Activated CD4-positive, alpha-beta T cell treated with anti-CD3 and anti-CD28 coated beads, Interleukin-2, amount 50 U/mL, for 48 hours (primary cell): ENCODE results near the gene PGF.

ENCODE experiments used
- DNase-seq, 2 experiments: peaks; one replicate each; pipeline ENCODE4 v3.0.0-alpha.2; 2020

The PGF gene

GRCh38 chr14:74977901-74978385, 22.5 kb upstream of the PGF start:
- no peak for DNase-seq

GRCh38 chr14:74977164-74977900, 21.9 kb upstream of the PGF start:
- no peak for DNase-seq

GRCh38 chr14:74976264-74977113, 21.1 kb upstream of the PGF start:
- no peak for DNase-seq

DNA sequence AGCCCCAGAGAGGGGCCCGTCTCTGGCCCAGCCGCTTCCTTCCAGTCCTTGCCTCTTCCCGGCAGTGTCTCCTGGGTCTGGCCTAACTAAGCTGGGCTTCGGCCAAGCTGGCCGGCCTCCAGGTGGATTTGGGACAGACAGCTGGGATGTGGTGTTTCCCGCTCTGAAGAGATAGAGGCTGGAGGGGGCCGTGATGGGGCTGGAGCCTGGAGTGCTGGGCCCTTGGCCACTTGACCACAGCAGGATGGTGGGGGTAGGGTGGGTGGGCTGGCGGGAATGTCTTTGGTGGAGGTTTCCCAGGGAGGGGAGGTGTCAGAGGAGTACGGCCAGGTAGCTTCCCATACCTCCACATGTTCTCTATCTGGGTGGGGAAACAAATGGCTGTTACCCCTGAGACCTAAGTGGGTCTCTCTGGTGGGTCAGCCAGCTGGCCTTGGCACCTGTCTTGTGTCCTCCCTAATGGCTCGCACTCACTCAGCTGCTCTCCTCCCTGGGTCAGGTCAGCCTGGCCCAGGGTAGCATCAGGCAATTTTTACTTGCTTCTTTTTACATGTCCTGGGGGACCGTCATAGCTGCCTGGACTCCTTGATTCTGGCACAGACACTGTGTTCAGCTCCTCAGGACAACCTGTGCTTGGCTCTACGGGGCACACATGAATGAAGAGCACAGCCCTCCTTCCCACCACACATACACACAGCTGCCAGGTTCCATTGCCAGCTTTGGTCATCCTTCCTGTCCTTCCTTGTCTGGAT, 19.8 kb upstream of the PGF start:
- no peak for DNase-seq

DNA sequence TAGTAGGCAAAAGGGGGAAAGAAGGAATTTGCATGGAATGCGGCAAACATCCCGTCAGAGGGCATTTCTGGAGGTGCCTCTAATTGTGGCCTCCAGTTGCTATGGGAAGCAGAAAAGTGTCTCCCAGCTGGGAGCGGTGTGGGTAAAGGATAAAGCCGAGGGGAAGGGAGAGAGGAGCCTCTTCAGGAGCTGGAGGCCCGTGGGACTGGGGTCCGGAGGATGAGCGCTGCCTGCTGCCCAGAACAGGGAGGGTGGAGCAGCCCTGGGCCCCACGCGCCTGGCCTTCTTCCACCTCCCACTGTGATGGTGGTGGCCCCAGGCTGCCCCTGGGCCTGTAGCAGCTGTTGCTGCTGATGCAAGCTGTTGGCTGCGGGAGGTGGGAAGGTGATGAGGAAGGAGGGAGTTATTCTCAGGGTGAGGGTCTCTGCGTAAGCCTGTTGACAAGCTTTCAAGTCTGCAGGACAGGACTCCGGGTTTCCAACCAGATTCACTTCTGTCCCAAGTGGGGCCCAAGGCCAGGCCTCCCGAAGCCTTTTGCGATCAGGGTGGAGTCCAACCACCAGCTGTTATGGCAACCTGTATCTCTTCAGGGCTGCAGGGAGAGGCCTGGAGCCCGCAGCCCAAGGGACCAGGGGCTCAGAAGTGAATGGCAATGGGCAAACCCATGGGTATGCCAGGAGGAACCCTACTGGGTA, 19.1 kb upstream of the PGF start:
- DNase-seq = no peak

DNA sequence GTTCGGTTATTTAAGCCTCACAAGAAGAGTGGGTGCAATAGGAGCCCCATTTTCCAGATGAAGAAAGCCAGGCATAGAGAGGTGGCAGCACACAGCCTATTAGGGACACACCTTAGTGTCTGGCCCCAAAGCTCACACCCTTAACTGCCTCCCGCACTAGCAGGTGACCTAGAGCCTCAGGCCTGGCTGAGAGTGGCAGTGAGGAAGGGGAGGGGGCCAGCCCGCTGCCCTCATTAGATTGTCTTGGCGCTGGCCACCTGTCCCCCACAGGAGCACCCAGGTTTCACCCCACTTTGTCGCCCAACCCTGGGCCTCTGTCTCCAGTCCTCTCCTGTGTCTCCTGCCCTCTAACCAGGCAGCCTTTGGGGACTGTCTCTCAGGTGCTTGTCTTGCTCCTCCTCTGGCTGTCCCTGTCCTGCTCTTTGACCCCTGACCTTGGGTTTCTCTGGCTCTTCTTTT, 18.5 kb upstream of the PGF start:
- no peak for DNase-seq

- DNase-seq = peak; percentile 19 to 29
Observed at GRCh38 chr14:74973003-74973653, 17.7 kb upstream of the PGF start.

DNA sequence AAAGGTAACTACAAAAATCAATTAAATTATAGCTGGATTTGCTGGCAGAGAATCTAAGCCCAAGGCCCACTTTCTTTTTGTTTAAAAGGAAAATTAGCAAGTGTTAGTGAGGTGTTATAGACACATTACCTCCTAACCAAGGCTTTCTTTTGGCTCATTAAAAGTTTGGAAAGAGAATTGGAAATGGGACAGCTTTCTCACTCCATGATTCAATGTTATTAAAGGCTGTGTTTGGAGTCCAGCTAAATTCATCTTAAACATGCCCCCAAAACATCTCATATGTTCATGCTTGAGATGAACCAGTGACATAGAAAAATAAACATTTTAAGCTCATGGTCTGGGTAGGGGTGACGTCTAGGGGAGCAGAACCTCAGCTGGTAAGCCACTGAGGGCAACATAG, 13.4 kb upstream of the PGF start:
- no peak for DNase-seq

DNA sequence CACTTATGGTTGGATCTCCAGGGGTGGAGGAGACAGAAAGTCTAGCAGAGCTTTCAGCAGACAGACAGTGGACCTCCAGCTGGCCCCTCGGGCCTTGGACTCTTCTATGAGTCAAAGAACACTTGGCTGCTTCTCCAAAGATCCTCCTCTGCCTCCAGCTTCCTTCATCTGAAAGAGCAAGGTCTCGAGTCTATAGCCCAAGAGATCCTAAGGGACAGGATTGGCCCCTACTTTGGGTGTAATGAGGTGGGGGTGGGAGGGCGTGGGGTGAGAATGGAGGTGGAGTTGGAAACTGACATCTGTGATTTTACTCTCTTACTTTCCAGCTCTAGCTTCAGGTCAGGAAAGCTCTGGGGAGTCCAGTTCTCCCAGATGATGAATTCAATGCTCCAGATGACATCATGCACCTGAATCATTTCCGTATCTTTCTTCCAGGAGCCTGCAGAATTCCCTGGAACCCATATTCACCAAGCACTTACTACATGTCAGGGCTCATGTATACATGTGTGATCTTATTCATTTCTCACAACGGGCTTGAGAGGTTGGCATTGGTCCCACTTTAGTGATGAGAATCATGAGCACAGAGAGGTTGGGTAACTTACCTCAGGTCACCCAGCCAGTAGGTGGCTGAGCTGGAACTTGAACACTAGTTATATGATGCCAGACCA, 10.2 kb upstream of the PGF start:
- no peak for DNase-seq

DNA sequence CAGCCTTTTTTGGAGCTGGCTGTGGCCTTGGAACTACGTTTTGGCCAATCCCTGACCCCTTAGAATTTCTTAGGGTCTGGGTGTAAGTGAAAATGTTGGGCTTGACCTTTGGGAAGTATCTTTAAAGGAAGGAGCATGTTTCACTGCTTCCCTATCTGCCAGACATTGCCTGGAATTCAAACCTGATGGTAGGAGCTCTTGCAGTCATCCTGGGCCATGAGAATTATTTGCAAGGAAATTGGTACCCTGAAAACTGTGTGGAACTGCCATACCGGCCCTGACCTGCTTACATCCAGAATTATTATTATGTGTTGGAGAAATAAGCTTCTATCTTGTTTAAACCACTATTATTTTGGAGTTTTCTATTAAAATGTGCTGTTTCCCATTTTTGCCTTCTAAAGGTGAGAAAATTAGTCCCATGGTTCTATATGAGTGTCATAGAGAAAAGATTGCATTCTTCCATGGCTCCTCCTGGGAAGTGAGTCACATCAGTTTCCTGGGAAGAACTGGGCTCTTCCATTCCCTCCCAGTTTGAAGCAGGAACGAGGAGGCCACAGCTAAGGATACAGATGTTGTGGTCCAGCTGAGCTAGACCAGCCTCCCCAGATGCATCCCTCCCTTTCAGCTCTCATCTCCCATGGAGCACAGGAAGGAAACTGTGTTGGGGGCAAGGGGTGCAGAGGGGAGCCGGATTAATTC, 9.5 kb upstream of the PGF start:
- no peak for DNase-seq

- DNase-seq = no peak
Observed at GRCh38 chr14:74963705-74964271, 8.4 kb upstream of the PGF start.

DNA sequence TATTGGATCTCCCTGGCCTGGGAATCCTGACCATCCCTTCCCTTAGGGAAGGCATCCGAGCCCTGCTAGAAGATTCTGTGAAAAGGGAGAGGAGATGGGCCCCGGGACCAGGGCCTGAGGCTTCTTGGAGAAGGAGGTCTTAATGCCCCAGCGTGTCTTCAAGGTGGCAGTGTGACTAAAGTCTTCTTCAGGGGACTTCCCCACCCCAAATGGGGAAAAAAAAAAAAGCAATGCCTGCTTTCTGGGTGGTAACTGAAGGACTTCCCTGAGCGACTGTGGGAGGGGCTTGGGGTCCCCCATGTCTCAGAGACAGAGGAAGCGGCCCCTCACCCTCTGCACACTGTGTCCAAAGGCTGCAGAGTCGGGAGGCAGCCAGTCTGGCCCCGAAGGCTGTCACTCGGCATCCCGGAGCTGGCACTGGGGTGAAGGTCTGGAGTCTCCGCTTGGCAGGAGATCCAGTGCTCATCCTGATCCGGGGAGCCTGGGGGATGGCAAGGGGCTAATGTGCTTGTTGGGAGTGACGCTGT, 7.8 kb upstream of the PGF start:
- DNase-seq = no peak

DNA sequence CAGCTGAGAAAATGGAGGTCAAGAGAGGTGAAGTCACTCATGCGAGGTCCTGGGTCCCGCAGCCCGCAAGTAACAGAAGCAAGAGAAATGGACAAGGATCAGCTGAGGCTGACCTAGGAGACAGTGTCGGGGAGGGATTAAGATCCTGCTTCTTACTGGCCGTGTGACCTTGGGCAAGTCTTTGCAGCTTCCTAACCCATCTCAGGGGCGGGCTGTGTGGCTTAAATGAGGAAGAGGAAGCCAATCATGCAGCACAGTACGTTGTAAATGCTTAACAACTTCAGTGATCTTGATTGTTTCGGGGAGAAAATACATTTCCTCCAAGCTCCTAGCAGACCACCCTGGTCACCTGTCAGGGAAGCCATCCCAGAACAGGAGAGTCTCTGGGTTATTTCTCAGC, 7.1 kb upstream of the PGF start:
- DNase-seq = no peak

- no peak for DNase-seq
Observed at GRCh38 chr14:74962046-74962445, 6.6 kb upstream of the PGF start.

DNA sequence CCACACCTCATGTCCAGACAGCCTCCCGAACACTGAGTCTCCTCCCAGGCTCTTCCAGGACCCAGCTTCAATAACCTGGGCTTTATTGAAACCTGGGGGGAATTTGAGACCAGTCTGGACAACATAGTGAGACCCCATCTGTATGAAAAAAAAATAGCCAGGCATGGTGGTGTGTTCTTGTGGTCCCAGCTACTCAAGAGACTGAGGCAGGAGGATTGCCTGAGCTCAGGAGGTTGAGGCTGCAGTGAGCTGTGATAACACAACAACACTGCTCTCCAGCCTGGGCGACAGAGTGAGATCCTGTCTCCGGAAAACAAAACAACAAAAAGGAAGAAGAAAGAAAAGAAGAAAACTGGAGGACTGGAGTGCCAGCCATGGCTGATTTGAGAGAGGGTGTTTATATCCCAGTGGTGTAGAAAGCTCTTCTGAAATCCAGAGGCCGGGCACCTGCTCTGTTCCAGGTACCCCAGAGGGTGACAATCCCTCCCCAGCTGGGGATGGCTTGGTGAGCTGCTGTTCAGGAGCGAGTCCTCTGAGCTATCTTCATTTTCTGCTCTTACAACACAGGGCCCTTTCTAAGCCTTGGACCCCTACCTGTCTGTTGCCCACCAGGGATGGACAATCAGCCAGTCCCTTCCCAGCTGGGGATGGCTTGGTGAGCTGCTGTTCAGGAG, 6.0 kb upstream of the PGF start:
- no peak for DNase-seq

- no peak for DNase-seq
Observed at GRCh38 chr14:74960736-74961135, 5.3 kb upstream of the PGF start.

DNA sequence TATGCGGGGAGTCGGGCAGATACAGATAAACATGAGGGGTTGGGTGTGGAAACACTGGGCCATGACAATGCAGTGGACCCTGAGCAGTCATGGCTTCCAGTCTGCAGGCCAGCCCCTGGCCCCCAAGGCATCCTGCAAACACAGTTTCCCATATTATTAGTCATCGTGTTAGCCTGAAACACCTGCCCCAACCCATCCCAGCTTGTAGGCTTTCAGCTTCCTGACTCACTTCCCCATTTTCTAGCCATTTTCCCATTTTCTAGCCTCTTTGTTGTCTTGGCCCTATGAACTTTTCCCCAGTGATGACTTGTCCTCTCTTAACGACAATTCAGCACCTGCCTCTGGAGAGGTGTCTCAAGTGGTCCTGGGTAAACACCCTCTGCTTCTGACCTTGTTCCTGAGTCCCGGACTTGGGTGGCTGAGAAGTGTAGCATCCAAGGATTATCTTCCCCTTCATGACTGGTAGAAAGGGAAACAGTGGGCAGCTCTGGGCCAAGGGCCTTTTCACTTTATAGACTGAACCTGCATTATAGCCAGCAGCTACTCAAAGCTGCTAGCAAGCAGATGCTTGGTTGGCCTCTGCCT, 4.3 kb upstream of the PGF start:
- no peak for DNase-seq

DNA sequence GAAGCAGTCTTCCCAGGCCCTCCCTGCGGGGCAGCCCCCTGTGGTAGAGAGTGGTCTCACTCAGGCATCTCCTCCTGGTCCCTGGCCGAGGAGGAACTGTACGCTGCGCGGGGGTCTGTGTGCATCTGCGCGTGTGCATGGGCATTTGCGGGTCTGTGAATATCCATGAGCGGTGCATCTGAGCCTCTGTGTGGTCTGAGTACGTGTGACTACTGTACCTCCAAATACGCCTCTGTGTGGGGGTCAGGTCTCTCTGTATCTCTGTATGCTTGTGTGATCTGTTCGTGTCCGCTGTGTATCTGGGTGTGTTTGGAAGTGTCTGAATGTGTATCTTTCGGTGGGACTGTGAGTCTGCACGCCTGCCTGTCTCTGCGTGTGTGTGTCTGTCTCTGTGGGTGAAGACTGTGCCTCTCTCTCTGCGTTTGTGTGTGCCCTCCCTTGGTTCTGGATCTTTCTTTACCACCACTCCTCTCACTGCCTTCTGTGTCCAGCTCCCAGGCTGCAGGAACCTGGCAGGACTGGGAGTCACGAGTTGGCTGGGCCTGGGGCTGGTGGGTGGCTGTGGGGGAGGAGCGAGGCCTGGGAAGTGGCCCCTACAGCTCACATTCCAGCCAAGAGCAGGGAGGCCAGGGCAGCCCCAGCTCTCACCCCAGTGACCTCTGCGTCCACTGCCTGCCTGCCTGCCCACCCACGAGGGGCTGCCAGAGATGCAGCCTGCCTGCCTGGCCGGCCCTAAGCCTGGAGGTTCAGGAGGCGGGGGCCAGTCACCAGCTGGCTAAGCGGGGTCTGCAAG, 1.1 kb upstream of the PGF start:
- DNase-seq = no peak

- no peak for DNase-seq
Observed at GRCh38 chr14:74956027-74956279, 556 bp upstream of the PGF start.
